Dendritic cell treated with granulocyte-macrophage colony-stimulating factor and Interleukin-4, amounts not matched to agents 40 ng/mL and 50 ng/mL, for 4 days (primary cell): Measurements from ENCODE around the gene TMEM89.

ENCODE experiments used
- H3K27ac Mint-ChIP-seq: one replicate; pipeline ENCODE4 v1.8.0; 2022; ENCODE audit warnings: mild to moderate bottlenecking, mixed read lengths
- H3K27me3 Mint-ChIP-seq: one replicate; pipeline ENCODE4 v1.8.0; 2022; ENCODE audit warnings: mild to moderate bottlenecking, mixed read lengths
- H3K36me3 Mint-ChIP-seq: one replicate; pipeline ENCODE4 v1.8.0; 2022; ENCODE audit warnings: low read depth, mixed read lengths
- H3K4me1 Mint-ChIP-seq: one replicate; pipeline ENCODE4 v1.8.0; 2022; ENCODE audit warnings: low read depth, mixed read lengths
- H3K4me3 Mint-ChIP-seq: one replicate; pipeline ENCODE4 v1.8.0; 2022; ENCODE audit warnings: mild to moderate bottlenecking, moderate library complexity, mixed read lengths
- H3K9me3 Mint-ChIP-seq: one replicate; pipeline ENCODE4 v1.8.0; 2022; ENCODE audit warnings: mixed read lengths
- intact Hi-C: fragments of 100-400 bp; cut with micrococcal nuclease; formaldehyde crosslinking; loops from one replicate; pipeline ENCODE4 v1.15.0; 2022

The TMEM89 gene

DNA sequence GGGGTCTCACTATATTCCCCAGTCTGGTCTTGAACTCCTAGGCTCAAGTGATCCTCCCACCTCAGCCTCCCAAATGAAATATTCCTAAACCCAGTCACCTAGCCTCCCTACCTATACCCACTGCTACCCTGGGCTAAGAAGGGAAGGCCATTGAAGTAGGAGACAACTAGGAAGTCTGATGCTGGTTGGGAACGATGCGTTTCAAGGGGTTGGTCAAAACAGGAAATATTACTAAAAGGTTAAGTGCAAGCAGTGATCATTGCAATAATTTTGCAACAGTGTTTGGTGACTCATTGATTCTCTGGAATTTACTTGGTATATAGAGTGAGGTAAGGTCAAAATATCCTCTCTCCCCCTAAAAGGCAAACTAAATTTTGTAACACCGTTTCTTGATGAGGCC is 7.5 kb downstream of the TMEM89 start:
- intact Hi-C loops, result no loop called here

DNA sequence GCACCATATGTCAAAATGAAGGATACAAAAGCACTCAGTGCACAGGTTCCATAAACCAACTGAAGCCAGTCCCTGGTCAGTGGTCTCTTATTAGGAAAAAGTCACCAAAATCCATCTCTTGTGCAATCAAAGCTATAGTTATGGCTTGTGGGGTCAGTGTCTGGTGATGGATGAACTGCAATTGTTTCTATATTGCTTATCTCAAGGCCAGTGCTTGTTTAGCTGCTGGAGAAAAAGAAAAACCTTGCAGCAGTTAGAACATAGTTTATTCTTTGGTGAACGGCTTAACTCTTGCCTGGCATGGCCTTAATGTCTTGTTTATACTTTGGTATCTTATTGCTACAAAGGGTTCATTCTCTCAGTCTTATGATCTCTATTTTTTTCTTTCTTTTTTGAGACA is 9.3 kb downstream of the TMEM89 start:
- peaks cover 35% of the 10 kb centered on the region for H3K4me1 Mint-ChIP-seq
- H3K4me3 Mint-ChIP-seq, result no peak overlapping the region
- H3K9me3 Mint-ChIP-seq, result peaks cover 6% of the 10 kb centered on the region
- H3K36me3 Mint-ChIP-seq, result peaks cover 25% of the 10 kb centered on the region
- intact Hi-C loops, result no loop called here
- H3K27ac Mint-ChIP-seq, result peak overlapping the region; percentile 90
- H3K27me3 Mint-ChIP-seq, result no peaks in the 10 kb centered on the region

More for the DNA sequence above, 7.5 kb downstream of the TMEM89 start:
- H3K27me3 Mint-ChIP-seq, result no peaks in the 10 kb centered on the region
- peaks cover 14% of the 10 kb centered on the region for H3K36me3 Mint-ChIP-seq
- H3K27ac Mint-ChIP-seq, result peak overlapping the region; percentile 90
- peak overlapping the region; percentile 32 for H3K4me3 Mint-ChIP-seq
- H3K4me1 Mint-ChIP-seq, result peaks cover 28% of the 10 kb centered on the region
- H3K9me3 Mint-ChIP-seq, result peaks cover 18% of the 10 kb centered on the region

DNA sequence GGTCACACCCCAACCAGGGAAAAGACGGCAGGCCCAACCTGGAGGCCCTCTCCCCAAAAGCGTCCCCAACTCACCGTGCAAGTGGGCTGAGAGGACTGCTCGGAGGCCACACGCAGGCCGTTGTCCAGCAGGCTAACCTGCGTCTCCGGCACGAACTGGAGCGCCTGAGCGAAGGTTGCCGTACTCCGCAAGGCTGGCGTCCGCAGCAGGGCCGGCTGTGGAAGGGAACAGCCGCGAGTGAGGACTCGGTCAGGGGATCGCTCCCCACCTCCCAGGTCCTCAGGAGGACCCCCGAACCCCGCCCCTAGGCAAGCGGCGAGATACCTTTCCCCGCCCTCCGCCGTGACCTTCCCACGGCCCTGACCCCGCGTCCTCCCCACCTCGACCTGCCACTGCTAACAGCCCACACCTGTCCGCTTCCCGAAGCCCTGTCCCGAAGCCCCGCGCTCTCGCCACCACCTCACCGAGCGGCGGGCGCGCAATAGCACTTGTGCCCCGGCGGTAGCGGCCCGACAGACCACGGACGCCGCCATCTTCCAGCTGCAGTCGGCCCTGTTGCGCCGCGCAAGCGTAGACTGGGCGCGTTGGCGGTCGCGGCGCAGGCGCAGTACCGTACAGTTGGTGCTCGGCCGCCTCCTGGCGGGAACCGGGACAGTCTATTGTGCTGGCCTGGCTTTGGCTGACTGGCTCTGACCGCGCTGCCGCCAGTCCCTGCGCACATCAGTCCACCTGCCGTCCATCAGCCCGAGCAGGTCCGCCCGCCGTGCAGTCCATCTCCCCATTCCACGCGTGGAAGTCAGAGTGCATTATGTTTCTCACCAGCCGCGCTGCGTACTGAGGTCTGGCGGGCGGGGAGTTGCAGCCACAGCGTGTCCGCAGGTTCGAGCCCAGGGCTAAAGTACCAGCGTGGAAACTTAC is 12.2 kb downstream of the TMEM89 start, which contains the start of gene UQCRC1:
UQCRC1 (minus strand) TSS at position 559 of the 918 bp plus-strand sequence; CDS start at position 533, 26 bp downstream.
- intact Hi-C loops, result loop anchor here (1.0 to 5.0 kb wide), 4 partner anchors 26 to 75 kb away; partner anchors contain the start of genes NCKIPSD, PFKFB4 and SLC26A6
- H3K27ac Mint-ChIP-seq, result peak within 1 kb of the TSS; percentile 100
- peaks cover 50% of the 10 kb centered on the region for H3K36me3 Mint-ChIP-seq
- peak within 1 kb of the TSS; percentile 100 for H3K4me3 Mint-ChIP-seq
- no peaks in the 10 kb centered on the region for H3K27me3 Mint-ChIP-seq
- no peaks in the 10 kb centered on the region for H3K9me3 Mint-ChIP-seq
- peaks cover 43% of the 10 kb centered on the region for H3K4me1 Mint-ChIP-seq

DNA sequence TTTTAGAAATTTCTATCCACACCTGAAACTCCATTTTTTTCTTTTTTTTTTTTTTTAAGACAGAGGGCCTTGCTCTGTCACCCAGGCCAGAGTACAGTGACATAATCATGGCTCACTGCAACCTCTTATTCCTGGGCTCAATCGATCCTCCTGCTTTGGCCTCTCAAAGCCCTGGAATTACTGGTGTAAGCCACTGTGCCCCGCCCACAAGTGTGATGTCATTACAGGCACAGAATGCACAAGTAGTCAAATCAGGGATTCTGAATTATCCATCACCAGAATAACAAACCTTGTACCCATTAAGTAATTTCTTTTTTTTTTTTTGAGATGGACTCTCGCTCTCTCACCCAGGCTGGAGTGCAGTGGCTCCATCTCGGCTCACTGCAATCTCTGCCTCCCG is 14.1 kb downstream of the TMEM89 start:
- no peak overlapping the region for H3K4me3 Mint-ChIP-seq
- H3K27me3 Mint-ChIP-seq, result no peaks in the 10 kb centered on the region
- intact Hi-C loops, result loop anchor here (5.0 kb wide), 1 partner anchor 50 kb away; the partner anchor contains the start of gene PFKFB4
- no peaks in the 10 kb centered on the region for H3K9me3 Mint-ChIP-seq
- H3K36me3 Mint-ChIP-seq, result peaks cover 68% of the 10 kb centered on the region
- H3K4me1 Mint-ChIP-seq, result peaks cover 24% of the 10 kb centered on the region
- H3K27ac Mint-ChIP-seq, result peak overlapping the region; percentile 25

DNA sequence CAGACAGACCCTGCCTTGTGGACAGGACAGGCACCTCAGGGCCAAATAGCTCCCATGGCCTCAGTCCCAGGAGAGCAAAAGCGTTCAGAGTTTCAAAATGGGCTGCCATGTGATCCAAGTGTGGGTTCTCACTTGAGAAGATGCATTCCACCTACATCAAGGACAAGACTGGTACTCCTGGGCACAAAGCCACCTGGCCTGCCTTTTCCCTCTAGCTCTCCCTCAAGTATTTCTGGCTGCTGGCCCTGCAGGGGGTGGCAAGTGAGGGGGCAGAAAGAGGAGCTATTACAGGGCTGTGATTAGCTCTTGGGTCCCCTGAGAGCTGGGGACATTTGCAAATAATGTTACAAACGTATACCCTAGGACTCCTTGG is 20.0 kb downstream of the TMEM89 start:
- intact Hi-C loops, result no loop called here
- H3K27me3 Mint-ChIP-seq, result no peaks in the 10 kb centered on the region
- H3K4me3 Mint-ChIP-seq, result no peak overlapping the region
- no peaks in the 10 kb centered on the region for H3K9me3 Mint-ChIP-seq
- no peak overlapping the region for H3K27ac Mint-ChIP-seq
- peaks cover 97% of the 10 kb centered on the region for H3K36me3 Mint-ChIP-seq
- peaks cover 21% of the 10 kb centered on the region for H3K4me1 Mint-ChIP-seq

- H3K4me1 Mint-ChIP-seq, result peaks cover 23% of the 10 kb centered on the region
- intact Hi-C loops, result no loop called here
- no peak overlapping the region for H3K4me3 Mint-ChIP-seq
- H3K27ac Mint-ChIP-seq, result no peak overlapping the region
- H3K36me3 Mint-ChIP-seq, result peaks cover 90% of the 10 kb centered on the region
- H3K9me3 Mint-ChIP-seq, result no peaks in the 10 kb centered on the region
- H3K27me3 Mint-ChIP-seq, result peaks cover 4% of the 10 kb centered on the region
These were observed 20.6 kb downstream of the TMEM89 start for GRCh38 chr3:48600711-48601621.

- Mint-ChIP-seq H3K4me1 (peaks cover 31% of the 10 kb centered on the region), H3K36me3 (peaks cover 78% of the 10 kb centered on the region), H3K27me3 (peaks cover 14% of the 10 kb centered on the region), H3K9me3 (no peaks in the 10 kb centered on the region), H3K27ac (no peak overlapping the region), H3K4me3 (no peak overlapping the region)
- intact Hi-C loops, result no loop called here
These were observed 21.9 kb downstream of the TMEM89 start for GRCh38 chr3:48599509-48600285.

DNA sequence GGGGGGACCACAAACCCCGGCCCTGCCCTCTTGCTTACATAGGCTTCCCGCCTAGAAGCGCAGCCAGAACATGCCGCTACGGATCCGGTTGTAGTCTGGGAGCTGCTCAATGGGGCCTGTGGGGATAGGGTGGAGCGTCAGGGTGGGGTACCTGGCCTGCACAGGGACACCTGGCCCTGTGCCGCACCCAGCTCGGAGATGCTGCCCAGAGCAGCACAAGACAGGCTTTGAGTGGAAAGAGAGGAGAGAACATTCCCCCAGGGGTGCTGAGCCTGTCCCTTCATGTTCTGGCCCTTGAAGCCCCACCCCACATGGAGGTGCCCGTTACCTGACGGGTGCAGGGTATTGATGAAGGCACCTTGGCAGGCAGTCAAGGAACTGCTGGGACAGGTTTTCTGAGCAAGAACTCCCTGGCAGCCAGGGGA is 22.5 kb downstream of the TMEM89 start:
- H3K27ac Mint-ChIP-seq, result no peak overlapping the region
- peaks cover 71% of the 10 kb centered on the region for H3K36me3 Mint-ChIP-seq

GRCh38 chr3:48598323-48599076 is 23.1 kb downstream of the TMEM89 start:
- intact Hi-C loops, result no loop called here
- peaks cover 26% of the 10 kb centered on the region for H3K27me3 Mint-ChIP-seq
- no peak overlapping the region for H3K4me3 Mint-ChIP-seq
- H3K27ac Mint-ChIP-seq, result no peak overlapping the region
- H3K36me3 Mint-ChIP-seq, result peaks cover 66% of the 10 kb centered on the region
- peaks cover 34% of the 10 kb centered on the region for H3K4me1 Mint-ChIP-seq
- H3K9me3 Mint-ChIP-seq, result no peaks in the 10 kb centered on the region

More for the DNA sequence above, 22.5 kb downstream of the TMEM89 start:
- Mint-ChIP-seq H3K27me3 (peaks cover 21% of the 10 kb centered on the region), H3K4me1 (peaks cover 34% of the 10 kb centered on the region), H3K9me3 (no peaks in the 10 kb centered on the region), H3K4me3 (no peak overlapping the region)
- intact Hi-C loops, result no loop called here

DNA sequence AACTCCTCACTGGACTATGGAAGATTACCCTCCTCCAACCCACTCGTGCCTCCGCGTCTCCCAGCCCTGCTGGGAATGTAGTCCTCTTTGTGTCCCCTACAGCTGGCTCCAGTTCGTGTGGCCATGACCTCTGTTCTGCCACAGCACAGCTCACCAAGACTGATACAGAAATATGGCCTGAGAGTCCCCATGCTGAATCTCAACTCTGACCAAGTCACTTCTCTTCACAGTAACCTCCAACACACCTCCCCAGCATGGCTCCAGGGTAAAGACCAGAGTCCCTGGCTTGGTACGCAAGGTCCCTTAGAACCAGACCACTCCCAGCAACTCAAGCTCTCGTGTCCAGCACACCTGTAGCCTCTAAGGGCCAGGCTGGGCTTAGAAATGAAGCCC is 24.2 kb downstream of the TMEM89 start:
- intact Hi-C loops, result no loop called here
- H3K27me3 Mint-ChIP-seq, result peaks cover 36% of the 10 kb centered on the region
- H3K4me3 Mint-ChIP-seq, result no peak overlapping the region
- H3K4me1 Mint-ChIP-seq, result peaks cover 34% of the 10 kb centered on the region
- peaks cover 55% of the 10 kb centered on the region for H3K36me3 Mint-ChIP-seq
- H3K9me3 Mint-ChIP-seq, result no peaks in the 10 kb centered on the region
- no peak overlapping the region for H3K27ac Mint-ChIP-seq

GRCh38 chr3:48596676-48597407 is 24.7 kb downstream of the TMEM89 start:
- intact Hi-C loops, result no loop called here
- H3K27ac Mint-ChIP-seq, result no peak overlapping the region
- H3K4me3 Mint-ChIP-seq, result no peak overlapping the region
- H3K27me3 Mint-ChIP-seq, result peaks cover 39% of the 10 kb centered on the region
- H3K36me3 Mint-ChIP-seq, result peaks cover 49% of the 10 kb centered on the region
- H3K4me1 Mint-ChIP-seq, result peaks cover 34% of the 10 kb centered on the region
- no peaks in the 10 kb centered on the region for H3K9me3 Mint-ChIP-seq

DNA sequence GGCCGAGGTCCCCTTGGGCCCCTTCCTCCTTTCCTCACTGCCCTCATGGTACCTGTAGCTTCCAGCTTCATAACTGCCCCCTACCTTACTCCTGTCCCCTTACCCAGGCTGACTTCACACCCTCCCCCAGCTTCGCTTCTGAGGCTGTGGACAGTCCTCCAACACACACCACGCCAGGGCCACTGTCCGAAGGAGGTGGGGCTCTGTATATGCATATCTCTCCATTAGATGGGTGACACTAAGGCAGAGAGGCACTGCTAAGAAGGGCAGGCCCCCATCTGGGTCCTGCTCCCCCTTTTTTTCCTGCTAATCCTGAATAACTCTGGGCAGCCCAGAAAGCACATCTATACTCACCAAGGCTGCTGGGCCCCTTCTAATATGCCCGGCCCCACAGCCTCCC is 25.4 kb downstream of the TMEM89 start:
- Mint-ChIP-seq H3K4me3 (no peak overlapping the region), H3K9me3 (no peaks in the 10 kb centered on the region), H3K36me3 (peaks cover 42% of the 10 kb centered on the region), H3K4me1 (peaks cover 34% of the 10 kb centered on the region), H3K27me3 (peaks cover 41% of the 10 kb centered on the region), H3K27ac (peak overlapping the region; percentile 6)
- intact Hi-C loops, result no loop called here
